Activated effector memory CD4-positive, alpha-beta T cell treated with Interleukin-2 at 50 U/mL for 16 hours (primary cell): ENCODE data around the gene ADH1A.
"Not testable (repeated sequence)": the region's sequence is repeated elsewhere in the genome, so short reads cannot be mapped to it uniquely, and the experiment has no call there.

ENCODE experiments used
- DNase-seq: peaks from one replicate; pipeline ENCODE4 v3.0.0-alpha.2; 2020

Gene ADH1A

DNA sequence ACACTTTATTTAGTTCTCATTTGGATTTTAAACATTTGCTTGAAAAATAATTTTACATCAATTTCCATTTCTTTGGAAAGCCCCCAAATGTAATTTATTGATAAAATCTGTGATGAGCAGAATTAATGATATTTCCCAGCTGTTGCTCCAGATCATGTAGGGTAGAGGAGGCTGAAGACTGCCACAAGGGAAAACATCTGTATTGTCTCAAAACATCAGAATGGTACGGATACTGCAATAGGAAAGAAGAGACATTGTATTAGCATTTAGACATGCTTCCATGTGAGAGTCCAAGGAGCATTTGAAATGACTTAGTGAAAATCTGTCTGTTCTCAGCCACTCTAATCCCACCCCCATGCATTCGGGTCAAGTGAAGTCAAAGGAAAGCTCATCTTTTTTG is 14.4 kb downstream of the ADH1A start:
- no peak for DNase-seq

DNA sequence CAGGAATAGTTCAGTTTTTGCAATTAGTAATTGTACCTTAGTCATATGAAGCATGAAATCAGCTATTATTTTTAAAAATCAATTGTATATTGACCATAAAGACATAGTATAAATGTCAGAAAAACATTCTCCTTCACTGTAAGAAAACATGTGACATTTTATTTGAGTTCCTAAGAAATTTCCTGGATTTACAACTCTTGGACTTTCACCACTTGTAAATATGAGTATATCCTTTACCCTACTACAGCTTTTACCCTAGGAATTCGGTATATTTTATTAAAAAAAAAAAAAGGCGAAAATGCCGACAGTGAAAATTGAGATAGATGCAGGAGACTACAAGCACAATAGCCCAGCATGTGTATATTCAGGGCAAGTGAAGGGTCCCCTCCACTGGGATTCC is 14.9 kb downstream of the ADH1A start:
- no peak for DNase-seq

DNA sequence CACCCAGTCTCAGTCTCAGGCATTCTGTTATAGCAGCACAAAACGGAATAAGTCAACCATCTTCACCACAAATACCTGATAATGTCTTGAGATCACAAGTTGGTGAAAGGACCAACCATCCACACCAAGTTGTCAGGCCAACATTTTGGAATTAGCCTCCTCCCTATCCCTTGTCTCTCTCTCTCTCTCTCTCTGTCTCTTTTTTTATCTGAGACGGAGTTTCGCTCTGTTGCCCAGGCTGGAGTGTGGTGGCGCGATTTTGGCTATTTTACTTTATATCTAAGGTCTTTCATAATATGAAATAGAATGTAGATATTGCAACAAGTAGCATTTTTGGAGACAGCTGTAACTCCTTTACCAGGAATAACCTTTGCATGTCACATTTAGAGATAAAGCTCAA is 15.7 kb downstream of the ADH1A start:
- no peak for DNase-seq

DNA sequence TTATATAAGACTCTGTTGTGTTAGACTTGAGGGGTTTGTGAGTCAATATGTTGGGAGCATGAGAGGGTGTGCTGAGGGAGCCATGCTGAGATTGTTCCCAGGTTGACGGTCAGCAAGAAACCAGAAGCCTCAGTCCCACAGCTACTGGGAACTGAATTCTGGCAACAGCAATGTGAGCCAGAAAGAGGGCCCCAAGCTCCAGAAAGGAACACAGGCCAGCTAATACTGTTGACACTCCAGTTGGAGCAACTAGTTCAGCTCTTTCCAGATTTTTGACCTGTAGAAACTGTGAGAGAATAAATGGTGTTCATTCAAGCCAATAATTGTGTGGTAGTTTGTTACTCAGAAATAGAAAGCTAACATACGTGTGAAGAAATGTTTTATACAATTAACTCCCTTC is 17.1 kb downstream of the ADH1A start:
- no peak for DNase-seq

DNA sequence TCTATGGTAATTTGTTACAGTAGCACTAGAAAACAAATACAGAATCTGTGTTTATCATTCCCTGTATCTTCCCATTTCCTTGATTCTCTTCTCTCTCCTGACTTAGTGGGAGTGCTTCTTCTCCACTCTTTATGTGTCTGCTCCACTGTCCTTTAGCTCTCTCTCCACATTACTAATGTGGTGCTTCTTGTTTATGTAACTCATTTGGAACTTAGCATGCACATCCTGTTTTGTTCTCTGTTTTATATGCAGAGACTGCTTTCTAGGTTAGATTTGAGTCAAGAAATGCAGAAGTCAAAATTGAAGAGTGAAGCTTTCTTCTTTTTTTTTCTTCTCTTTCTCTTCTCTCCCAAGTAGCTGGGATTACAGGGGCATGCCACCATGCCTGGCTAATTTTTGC is 25.9 kb downstream of the ADH1A start:
- no peak for DNase-seq

DNA sequence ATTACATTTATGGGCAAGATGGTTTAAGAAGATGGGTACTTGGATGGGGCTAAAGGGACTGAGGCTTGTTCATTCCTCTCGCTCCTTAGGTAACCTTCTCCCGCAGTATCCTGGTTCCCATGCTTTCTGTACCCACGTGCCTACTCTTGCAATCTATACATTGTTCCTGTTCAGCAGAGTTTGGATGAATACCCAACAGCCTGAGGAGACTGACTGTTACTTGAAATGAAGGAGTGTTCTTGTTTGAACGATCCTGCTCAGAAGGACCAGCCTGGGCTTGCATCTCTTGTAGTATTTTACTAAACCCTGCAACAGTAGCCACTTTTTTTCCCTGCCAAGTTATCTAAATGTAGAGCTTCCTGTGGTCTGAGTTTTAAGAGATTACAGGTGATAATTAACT is 38.0 kb downstream of the ADH1A start:
- DNase-seq: no peak

DNA sequence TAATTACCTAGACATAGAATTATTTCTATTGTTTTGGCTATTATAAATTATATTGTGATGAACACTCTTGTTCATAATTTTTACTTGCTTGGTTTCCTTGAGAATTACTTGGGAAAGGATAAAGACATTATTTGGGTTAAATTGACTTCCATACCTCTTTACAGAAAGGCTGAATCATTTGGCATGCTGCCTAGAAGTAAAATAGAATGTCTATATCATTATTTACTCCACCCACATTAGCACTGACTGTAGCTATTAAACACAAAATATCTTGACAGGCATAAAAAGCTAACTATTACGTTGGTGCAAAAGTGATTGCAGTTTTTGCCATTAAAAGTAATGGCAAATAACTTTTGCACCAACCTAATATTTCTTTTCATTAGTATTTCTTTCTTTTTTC is 42.1 kb downstream of the ADH1A start:
- DNase-seq: no peak

DNA sequence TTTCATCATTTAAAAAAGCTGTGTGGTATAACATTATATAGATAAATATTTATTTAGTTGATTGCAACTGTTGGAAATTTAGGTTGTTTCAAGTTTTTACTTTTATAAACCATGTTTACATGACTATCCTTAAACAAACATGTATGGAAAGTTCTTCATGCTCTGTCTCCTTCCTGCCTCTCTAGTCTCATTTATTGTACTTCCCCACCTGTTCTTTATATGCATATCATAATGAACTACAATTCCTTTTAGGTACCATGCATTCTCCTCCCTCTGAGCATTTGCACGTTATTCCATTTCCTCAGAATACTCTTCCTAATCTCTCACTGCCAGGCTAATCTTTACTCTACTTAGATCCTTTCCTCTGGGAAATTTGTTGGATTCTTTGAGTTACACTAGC is 54.8 kb downstream of the ADH1A start:
- no peak for DNase-seq

DNA sequence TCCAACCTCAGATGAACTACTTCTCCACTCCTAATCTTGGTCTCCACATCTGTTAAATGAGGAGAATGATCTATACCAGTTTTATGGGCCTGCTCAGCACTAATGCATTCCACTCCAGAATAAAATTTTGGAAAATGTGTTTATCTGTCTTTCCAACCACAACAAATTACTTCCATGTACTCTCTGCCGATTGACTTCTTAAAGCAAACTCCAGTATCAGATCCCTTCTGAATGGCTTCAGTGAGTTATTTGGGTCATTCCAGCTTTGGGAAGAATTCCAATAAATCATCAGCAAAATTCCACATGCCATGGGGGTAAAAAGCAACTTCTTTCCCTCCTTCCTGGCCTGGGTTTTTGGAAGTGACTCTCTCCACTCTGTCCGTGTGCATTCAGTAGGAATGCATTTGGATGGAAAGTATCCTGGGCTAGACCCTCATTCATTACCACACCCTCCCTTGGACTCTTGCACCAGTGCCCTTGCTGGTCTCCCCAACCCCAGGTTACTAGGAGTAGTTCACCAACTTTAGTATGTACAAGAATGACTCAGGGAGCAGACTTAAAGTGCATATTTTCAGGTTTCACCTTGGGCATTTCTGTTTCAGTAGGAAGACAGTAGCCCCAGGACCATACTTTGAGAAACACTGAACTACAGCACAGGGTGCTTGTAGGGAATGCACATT is 56.3 kb downstream of the ADH1A start:
- DNase-seq: no peak

DNA sequence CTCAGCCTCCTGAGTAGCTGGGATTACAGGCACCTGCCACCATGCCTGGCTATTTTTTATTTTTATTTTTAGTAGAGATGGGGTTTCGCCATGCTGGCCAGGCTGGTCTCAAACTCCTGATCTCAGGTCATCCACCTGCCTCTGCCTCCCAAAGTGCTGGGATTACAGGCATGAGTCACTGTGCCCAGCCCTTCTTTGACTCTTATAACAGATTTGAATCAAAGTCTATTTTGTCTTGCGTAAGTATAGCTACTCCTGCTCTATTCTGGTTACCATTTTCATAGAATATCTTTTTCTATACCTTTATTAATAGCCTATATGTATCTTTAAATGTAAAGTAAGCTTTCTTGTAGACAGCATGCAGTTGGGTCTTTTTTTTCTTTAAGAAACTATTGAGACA is 57.4 kb downstream of the ADH1A start:
- DNase-seq: not testable (repeated sequence)

DNA sequence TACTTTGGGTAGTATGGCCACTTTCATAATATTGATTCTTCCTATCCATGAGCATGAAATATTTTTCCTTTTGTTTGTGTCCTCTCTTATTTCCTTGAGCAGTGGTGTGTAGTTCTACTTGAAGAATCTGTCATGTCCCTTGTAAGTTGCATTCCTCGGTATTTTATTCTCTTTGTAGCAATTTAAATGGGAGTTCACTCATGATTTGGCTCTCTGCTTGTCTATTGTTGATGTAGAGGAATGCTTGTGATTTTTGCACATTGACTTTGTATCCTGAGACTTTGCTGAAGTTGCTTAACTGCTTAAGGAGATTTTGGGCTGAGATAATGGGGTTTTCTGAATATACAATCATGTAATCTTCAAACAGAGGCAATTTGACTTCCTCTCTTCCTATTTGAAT is 62.1 kb downstream of the ADH1A start:
- not testable (repeated sequence) for DNase-seq

DNA sequence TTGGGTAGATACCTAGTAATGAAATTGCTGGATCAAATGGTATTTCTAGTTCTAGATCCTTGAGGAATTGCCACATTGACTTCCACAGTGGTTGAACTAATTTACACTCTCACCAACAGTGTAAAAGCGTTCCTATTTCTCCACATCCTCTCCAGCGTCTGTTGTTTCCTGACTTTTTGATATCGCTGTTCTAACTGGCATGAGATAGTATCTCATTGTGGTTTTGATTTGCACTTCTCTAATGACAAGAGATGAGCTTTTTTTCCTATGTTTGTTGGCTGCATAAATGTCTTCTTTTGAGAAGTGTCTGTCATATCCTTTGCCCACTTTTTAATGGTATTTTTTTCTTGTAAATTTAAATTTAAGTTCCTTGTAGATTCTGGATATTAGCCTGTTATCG is 63.1 kb downstream of the ADH1A start:
- DNase-seq: not testable (repeated sequence)
